ENCODE results near the gene THAP10. TPM values are rescaled to one million over a fixed set of nuclear protein-coding genes. Genes with fewer than 3 reads are reported as not detected.

The THAP10 gene
- total RNA-seq, 1 donor from 2014 or later: 6.0 TPM

DNA sequence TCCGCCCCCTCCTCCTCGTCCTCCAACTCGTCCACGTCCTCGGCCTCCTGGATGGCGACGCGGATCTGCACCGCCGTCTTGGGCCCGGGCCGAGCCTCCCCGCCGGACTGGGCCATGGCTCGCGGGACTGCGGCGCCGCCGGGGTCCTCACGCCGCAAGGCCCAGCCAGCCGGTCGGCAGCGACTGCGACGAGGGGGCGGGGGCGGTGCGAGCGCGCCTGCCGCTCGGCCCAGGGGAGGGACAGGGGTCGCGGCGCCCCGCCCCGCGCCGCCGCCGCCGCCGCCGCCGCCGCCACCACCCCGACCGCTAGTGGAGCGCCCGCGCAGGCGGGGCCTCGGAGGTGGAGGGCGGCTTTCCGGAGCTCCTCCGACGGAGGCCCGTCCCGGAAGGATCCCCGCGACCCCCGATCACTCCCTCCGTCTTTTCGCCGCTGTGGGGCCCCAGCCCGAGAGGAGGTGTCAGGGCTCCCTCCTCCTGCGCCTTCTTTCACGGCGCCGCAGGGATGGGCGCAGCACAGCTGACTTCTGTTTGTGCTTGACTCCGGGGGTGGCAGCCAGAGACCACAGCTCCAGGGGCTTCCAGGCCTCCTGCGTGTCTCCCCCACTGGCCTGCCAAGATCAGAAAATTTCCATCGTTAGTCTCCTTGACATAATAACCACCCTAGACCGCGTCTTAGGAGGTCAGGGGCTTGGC is 38.1 kb downstream of the THAP10 start, which contains the start of gene LARP6:
Gene LARP6, minus strand, starts transcription at position 185 of the 693 bp plus-strand sequence. Its CDS starts 69 bp downstream, at position 116.
- DNase-seq (ENCODE audit: low spot score): peak; percentile 64

DNA sequence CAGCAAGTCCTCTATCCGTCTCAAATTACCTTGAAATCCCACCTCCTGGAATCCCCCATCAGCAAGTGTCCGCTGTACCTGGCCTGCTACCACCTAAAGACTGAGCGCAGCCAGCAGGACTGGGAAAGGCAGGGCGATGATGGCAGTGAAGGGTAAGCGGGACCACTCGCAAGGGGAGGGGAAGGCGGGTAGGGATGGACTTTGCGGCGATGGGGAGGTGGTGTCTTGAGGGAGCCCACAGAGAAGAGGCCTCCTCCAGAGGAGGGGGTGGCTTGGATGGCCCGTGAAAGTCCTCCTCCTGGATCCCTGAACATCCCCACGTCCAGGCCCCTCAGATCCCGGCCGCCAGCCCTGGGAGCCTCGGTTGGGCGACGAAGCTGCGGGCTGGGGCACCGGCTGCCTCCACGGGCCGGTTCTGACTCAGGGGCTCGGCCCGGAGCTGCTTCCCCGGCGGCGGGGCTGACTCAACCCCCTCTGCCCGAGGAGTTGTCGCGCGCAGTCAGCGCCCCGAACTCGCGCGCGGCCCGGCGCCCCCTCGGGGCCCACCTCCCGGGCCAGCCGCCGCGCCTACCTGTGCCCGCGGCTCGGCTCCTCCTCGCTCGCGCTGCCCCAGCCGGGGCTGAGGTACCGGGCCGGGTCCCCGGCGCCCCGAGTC is 38.8 kb downstream of the THAP10 start:
- DNase-seq (ENCODE audit: low spot score): peak; percentile 54

DNA sequence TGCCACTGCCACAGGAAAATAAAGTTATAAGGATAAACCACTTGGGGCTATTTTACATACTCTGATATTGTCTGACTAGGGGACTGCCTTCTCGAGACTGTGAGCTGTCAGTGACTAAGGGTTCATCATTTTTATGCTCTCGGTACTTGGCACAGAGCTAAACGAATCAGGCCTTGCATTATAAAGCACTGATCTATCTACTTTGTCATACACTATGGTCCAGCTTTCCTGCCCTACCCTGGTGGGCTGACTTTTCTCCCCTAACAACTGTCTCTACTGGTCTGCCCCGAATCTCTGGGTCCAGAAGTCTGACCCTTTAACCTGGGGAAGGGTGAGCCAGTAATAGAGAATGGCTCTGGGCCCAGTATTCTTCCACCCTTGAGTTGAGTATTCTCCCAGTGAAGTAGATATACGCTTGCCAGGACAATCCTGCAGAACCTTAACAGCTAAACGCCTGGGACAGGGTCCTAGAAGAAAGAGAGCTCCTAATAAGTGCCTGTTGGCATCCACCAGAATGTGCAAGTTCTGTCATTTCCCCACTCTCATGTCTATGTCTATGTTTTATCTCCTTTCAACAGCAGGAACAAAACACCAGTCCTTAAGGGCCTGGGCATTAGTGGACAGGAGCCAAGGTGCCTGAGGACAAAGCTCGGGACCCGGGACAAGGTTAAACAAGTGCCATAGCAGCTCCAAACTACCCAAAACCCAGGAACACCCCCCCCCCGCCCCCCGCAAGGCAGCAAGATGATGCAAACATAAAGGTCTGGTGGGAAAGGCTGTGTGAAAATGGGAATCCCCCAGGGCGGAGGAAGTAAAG is 39.5 kb downstream of the THAP10 start:
- no peak for DNase-seq (ENCODE audit: low spot score)

DNA sequence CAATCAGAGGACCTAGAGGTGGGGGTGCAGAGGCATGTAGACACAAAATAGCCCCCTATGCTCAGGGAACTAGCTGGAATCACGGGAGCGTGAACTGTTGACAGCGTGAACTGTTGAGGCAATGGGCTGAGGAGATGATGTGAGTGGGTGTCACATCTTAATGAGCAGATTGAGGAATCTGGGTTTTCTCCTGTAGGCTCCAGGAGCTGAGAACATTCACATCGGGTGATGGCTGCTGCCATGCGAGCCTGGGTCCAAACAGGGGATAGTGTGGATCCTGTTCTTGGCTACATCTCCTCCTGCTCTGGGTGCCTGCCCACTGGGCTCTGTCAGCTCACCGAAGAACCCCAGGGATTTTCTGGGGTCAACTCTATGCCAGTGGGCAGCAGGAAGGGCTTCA is 40.3 kb downstream of the THAP10 start:
- DNase-seq (ENCODE audit: low spot score): no peak

DNA sequence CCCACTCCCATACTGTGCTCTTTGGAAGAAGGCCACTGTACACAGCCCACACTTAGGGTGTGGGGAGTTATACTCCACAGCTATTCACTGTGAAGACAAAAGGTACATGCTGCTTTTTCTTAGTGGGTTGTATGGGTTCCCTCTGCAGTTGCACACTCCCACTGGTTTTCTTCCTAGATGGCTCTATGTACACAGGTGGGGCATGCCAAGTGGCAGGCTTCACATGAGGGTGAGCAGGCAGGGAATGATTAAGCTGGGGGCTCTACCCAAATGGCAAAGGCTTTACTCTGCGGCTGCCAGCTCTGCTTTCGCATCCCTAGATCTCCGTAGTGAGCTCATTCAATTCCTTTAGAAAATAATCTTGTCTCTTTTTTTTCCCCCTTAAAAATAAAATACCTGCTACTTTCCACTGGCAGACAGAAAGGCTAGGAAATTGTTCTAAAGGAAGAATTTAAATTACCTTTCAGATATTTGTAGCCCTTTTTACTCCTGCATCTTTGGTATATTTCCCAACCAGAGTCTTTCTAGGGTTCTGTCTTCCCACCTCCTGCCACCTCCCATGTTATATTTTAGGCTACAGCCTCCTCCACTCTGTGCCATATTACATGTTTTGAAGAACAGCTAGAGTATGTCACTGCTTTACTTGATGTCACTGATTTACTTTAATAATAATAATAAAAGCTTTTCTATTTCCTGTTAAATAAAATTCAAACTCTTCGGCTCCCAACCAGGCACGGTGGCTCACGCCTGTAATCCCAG is 46.5 kb downstream of the THAP10 start:
- DNase-seq (ENCODE audit: low spot score): no peak

DNA sequence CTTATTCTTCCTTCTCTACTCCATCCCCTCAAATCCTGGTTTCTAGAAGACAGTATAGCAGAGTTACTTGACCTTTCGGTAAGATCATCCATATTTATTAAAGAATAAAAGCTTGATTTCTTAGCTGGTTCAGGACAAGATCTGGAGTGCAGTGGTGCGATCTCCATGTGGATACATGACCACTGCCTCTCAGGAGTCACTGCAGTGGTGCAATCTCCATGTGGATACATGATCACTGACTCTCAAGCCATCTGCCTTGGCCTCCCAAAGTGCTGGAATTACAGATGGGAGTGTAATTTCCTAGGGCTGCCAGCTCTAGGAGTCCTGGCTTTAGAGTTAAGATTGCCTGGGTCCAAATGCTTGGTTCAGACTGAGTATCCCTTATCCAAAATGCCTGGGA is 54.8 kb downstream of the THAP10 start:
- DNase-seq (ENCODE audit: low spot score): no peak

DNA sequence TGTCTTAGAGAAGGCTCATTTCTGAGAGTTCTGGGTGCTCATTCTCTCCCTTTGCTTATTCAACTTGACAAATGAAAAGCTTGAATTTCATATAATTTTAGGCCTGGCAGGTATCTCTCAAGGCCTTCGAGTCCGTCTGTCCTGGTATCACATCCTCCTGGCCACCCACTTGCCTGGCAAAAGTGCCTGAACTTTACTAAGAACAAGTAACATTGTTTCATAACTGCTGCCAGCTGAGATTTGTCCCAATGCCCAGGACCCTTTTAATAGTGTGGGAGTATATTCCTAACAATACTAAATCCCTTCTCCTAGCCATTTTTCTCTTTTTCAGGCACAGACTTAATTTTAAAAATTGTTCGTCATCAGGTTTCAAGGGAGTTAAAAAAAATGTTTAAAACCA is 56.4 kb downstream of the THAP10 start:
- no peak for DNase-seq (ENCODE audit: low spot score)

DNA sequence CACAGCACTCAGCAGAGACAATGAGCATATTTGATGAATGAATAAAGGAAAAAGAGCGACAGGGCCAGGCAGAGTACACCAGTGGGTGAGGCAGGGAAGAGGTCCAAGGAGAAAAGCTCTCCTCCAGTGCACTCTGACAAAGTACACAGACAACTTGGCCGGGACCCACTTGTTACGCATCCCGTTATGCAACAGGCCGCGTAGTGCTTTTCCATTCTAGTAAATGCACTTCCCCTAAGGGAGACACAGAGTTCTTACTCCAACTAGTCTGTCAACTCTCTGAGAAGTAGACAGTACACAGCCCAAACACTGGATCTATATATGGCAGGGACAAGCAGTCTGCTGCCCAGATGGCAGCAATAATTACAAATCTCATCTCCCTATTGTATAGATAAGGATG is 56.8 kb downstream of the THAP10 start:
- no peak for DNase-seq (ENCODE audit: low spot score)

DNA sequence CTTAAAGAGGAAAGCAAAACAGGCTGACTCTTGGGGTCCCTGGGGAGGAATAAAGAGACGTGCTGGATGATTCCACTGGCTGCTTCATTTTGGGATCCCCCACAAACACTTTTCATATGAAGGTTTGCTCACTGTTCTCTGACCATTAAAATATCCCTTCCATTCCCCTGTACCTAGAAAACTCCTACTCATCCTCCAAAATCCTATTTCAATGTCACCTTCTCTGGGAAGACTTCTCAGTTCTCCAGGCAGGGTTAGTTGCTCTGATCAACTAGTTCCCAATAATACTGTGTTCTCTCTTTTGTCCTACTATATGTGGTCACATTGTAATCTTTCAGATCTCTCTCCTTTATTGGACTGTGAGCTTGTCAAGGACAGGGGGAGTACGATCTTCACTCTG is 57.2 kb downstream of the THAP10 start:
- DNase-seq (ENCODE audit: low spot score): no peak

DNA sequence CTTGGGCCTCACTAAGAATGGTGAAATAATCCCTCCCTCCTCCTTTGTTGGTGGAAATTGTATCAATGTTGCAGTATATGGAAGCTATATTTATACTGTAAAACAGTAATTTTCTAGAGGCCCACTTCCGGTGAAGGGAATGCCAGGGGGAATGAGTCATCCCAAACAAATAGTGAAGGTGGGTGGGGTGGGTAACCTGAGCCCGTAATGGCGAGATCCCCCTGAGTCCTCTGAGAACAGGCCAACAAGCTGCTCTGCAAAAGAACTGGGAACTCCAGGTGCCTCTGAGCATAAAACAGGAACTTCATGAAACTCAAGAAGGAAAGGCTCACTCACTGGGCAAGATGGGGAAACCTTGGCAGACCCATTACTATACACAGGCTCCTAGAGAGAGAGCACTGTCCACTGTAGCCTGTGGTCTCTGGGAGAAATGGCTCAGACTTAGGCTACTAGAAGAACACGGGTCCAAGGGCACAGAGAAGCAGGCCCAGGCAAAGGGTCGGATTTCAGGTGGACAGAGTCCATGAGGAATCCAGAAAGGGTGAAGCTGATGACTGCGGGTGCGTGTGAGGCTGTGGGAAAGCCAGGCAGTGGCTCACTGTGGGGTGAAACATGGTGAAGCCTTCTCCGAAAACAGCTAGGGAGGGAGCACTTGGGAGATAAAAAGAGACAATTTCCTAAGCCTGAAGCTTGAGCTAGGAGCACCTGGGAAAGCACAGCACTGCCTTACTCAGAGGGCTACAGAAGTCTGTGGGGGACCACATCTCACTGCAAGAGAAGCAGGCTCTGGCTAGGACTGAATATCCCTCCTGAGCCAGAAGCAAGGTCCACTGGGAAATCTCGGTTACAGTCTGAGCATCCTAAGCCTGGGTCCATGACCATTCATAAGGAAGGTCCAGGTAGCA is 58.1 kb downstream of the THAP10 start:
- DNase-seq (ENCODE audit: low spot score): peak; percentile 42

DNA sequence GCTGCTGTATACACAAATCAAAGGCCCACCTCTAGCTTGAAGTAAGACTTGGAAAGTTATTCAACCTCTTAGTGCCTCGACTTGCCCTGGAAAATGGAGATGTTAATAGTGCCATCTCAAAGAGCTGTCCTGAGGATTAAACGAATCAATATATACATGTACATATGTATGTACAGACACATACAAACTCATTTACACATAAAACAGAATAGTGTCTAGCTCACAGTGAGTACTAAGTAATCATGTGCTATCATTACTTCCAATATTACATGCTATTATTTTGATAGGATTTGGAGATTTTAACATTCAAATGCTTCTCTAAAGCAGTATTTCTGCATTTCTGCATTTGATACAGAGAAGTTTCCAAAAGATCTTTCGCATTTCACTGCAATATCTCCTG is 58.8 kb downstream of the THAP10 start:
- DNase-seq (ENCODE audit: low spot score): no peak

DNA sequence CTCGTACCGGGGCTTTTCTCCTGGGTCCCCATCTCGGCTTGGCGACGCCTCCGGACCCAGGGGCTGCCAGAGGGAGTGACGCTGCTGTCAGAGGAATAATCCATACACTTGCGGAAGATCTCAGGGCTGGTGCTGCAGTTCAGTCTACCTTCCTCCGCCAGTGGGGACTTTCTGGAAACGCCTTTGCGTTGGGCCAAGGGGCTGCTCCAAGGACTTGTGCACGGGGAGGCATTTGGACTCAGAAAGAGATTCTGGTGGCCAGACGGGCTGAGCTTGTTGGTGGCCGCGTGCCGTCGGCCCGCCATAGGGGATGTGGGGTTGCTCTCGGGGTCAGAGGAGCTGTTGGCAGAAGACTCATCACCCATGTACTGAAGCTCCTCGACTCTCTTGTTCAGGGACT is 60.1 kb downstream of the THAP10 start:
- no peak for DNase-seq (ENCODE audit: low spot score)

Other genes with a start within 250 kb of the THAP10 start
- gene UACA, start 128.9 kb downstream of the THAP10 start, total RNA-seq (ENCODE audit: insufficient read depth, low replicate concordance): 73.4 TPM
- 34.7 TPM for gene LARP6, start 38.3 kb downstream of the THAP10 start, total RNA-seq (ENCODE audit: insufficient read depth, low replicate concordance)
- gene LRRC49, start 393 bp upstream of the THAP10 start, total RNA-seq (ENCODE audit: insufficient read depth, low replicate concordance): 28.9 TPM
- gene THSD4, start 223.0 kb upstream of the THAP10 start, total RNA-seq (ENCODE audit: insufficient read depth, low replicate concordance): 9.1 TPM